Endothelial cell of umbilical vein (primary cell): ENCODE data around the gene CACHD1. TPM values are rescaled to one million over a fixed set of nuclear protein-coding genes. Genes with fewer than 3 reads are reported as not detected.

Experiments used
- BruUV-seq: library from RNA; stranded (reverse); fragments of 400-500 nt; replicated peaks from 2 replicates; lab custom pipeline; 2021; lab: Mats Ljungman, UMichigan
- CTCF ChIA-PET: fragments of 300-600, 350-600 bp; sonication (Branson Sonifier 250); formaldehyde crosslinking; loops from one replicate; lab custom pipeline; 2021; ENCODE audit warnings: antibody characterized with exemption, inconsistent platforms; lab: Charles Lee
- POLR2A ChIA-PET: fragments of 300-600, 350-600 bp; sonication (Branson Sonifier 250); formaldehyde crosslinking; loops from one replicate; lab custom pipeline; 2021; ENCODE audit warnings: antibody characterized with exemption, inconsistent platforms; lab: Charles Lee
- DNase-seq: peaks from one replicate; pipeline ENCODE4 v3.0.0-alpha.2; 2011; ENCODE audit warnings: low read depth, low spot score
- FAIRE-seq: peaks from 2 replicates; lab custom pipeline; 2011; peaks lifted over from hg19 to GRCh38; lab: Jason Lieb, UNC
- H2AFZ ChIP-seq: 2 replicates; pipeline ENCODE4 v1.6.0; 2012; ENCODE audit warnings: low read depth, low read length, control low read depth, inconsistent platforms
- H3K27ac ChIP-seq: 2 replicates; pipeline ENCODE4 v1.5.1; 2011; ENCODE audit warnings: low read depth, mild to moderate bottlenecking, control low read depth, low read length, moderate library complexity; ENCODE audit not compliant: insufficient read depth
- H3K27me3 ChIP-seq, 2 experiments: 2 replicates each; pipeline versions ENCODE4 v1.6.0 to v1.6.1; 2011; ENCODE audit warnings: low read length in 2 of 2, mixed read lengths in 1 of 2; ENCODE audit not compliant: control insufficient read depth in 2 of 2, insufficient read depth in 2 of 2
- H3K36me3 ChIP-seq, 2 experiments: 2 replicates in 1 of 2; 3 replicates in 1 of 2; pipeline ENCODE4 v1.5.1; 2011; ENCODE audit warnings: low read length in 2 of 2, mild to moderate bottlenecking in 1 of 2, moderate library complexity in 1 of 2; ENCODE audit not compliant: control insufficient read depth in 2 of 2, insufficient read depth in 2 of 2; ENCODE audit errors: extremely low read depth in 1 of 2
- H3K4me1 ChIP-seq: 3 replicates; pipeline ENCODE4 v1.5.1; 2011; ENCODE audit warnings: mild to moderate bottlenecking, low read length; ENCODE audit not compliant: control insufficient read depth, insufficient read depth; ENCODE audit errors: extremely low read depth
- H3K4me2 ChIP-seq: 2 replicates; pipeline ENCODE4 v1.6.1; 2011; ENCODE audit warnings: low read length, control low read depth, mixed read lengths; ENCODE audit not compliant: insufficient read depth
- H3K4me3 ChIP-seq, 3 experiments: fragments of 200-600 bp in 1 of 3; sonication (generic), shearing (Covaris generic) in 1 of 3; replicated peaks in 1 of 3; 2 replicates each; pipeline ENCODE4 v1.5.1; 2011 to 2016; ENCODE audit warnings: control low read depth in 3 of 3, low read length in 3 of 3, mild to moderate bottlenecking in 2 of 3, inconsistent platforms in 1 of 3, low read depth in 1 of 3, moderate library complexity in 1 of 3; ENCODE audit not compliant: insufficient read depth in 1 of 3
- H3K79me2 ChIP-seq: 2 replicates; pipeline ENCODE4 v1.6.0; 2012; ENCODE audit warnings: low read length, inconsistent platforms; ENCODE audit not compliant: control insufficient read depth, insufficient read depth
- H3K9ac ChIP-seq: replicated peaks from 2 replicates; pipeline ENCODE3; 2011; ENCODE audit warnings: low read length, control low read depth; ENCODE audit not compliant: insufficient read depth; ENCODE audit errors: extremely low read depth
- H3K9me1 ChIP-seq: replicated peaks from 3 replicates; pipeline ENCODE4 v1.6.0; 2011; ENCODE audit warnings: mild to moderate bottlenecking, low read length; ENCODE audit not compliant: control insufficient read depth, insufficient read depth; ENCODE audit errors: extremely low read depth
- H3K9me3 ChIP-seq: replicated peaks from 2 replicates; pipeline ENCODE4 v1.5.1; 2012; ENCODE audit warnings: low read length, inconsistent platforms; ENCODE audit not compliant: control insufficient read depth, insufficient read depth
- H4K20me1 ChIP-seq: replicated peaks from 2 replicates; pipeline ENCODE3; 2011; ENCODE audit warnings: mild to moderate bottlenecking, low read length; ENCODE audit not compliant: control insufficient read depth, insufficient read depth; ENCODE audit errors: extremely low read depth
- EZH2 ChIP-seq: IDR thresholded peaks from 2 replicates; pipeline ENCODE4 v1.6.1; 2012; ENCODE audit warnings: borderline replicate concordance, low read depth, mild to moderate bottlenecking, moderate library complexity, low read length, inconsistent platforms; ENCODE audit not compliant: severe bottlenecking
- FOS ChIP-seq: IDR thresholded peaks from 2 replicates; pipeline ENCODE4 v1.6.1; 2011; ENCODE audit warnings: mild to moderate bottlenecking, low read length, moderate library complexity, borderline replicate concordance; ENCODE audit not compliant: insufficient read depth
- GATA2 ChIP-seq: IDR thresholded peaks from 2 replicates; pipeline ENCODE4 v1.7.0; 2011; ENCODE audit warnings: low read depth, mild to moderate bottlenecking, moderate library complexity, mixed read lengths, low read length; ENCODE audit not compliant: insufficient read length, insufficient read depth
- JUN ChIP-seq: IDR thresholded peaks from 2 replicates; pipeline ENCODE4 v1.6.1; 2011; ENCODE audit warnings: borderline replicate concordance, low read depth; ENCODE audit not compliant: insufficient read length, insufficient read depth
- MYC ChIP-seq: IDR thresholded peaks from one replicate; pipeline ENCODE4 v1.6.1; 2011; ENCODE audit warnings: mild to moderate bottlenecking, low read depth, low read length
- POLR2A ChIP-seq: IDR thresholded peaks from 2 replicates; pipeline ENCODE4 v1.6.1; 2012; ENCODE audit warnings: low read depth, mild to moderate bottlenecking, control low read depth, low read length
- POLR2AphosphoS5 ChIP-seq: IDR thresholded peaks from 2 replicates; pipeline ENCODE4 v1.6.1; 2012; ENCODE audit warnings: low read depth, mild to moderate bottlenecking, control low read depth, low read length, moderate library complexity; ENCODE audit not compliant: insufficient read depth
- dilution Hi-C: fragments of 300-500 bp; cut with MboI; formaldehyde crosslinking; loops from one replicate; pipeline ENCODE4 v1.15.0; 2019; ENCODE audit warnings: low sequenced_read_pairs; ENCODE audit not compliant: extremely low pct_ligation_motif_present
- intact Hi-C: fragments of 100-400 bp; cut with micrococcal nuclease; formaldehyde crosslinking; loops from one replicate; pipeline ENCODE4 v1.10.0; 2022
- polyA plus RNA-seq, 4 experiments: library from polyadenylated mRNA; depleted of rRNA in 3 of 4; stranded (reverse) in 3 of 4; unstranded in 1 of 4; fragments of >200 nt; gene quantifications; 2 replicates each; pipeline versions ENCODE4 v1.2.1 to v1.2.3, GENCODE V29; 2011 to 2012; ENCODE audit warnings: missing spikeins in 1 of 4
- total RNA-seq: library from RNA; stranded (reverse); gene quantifications from 2 replicates; pipeline ENCODE4 v1.2.3, GENCODE V29; 2021
- TF ChIP-seq, protein P1 (sequence below): IDR thresholded peaks from 2 replicates; pipeline ENCODE4 v1.6.1; 2011; ENCODE audit not compliant: insufficient read depth, insufficient read length
- TF ChIP-seq, protein P2 (sequence below), 2 donors: IDR thresholded peaks; 1 replicate in 1 of 2; 2 replicates in 1 of 2; pipeline ENCODE4 v1.5.1; 2011; ENCODE audit warnings: low read length in 2 of 2, mild to moderate bottlenecking in 2 of 2, moderate library complexity in 2 of 2, control low read depth in 1 of 2, inconsistent platforms in 1 of 2, low read depth in 1 of 2; ENCODE audit not compliant: insufficient read depth in 1 of 2; ENCODE audit errors: extremely low read depth in 1 of 2

The CACHD1 gene
- total and polyA plus RNA-seq, 2 donors (not counting 3 experiments of a cell fraction or from before 2014, with no cell fraction given), result 3.6 to 9.3 TPM

DNA sequence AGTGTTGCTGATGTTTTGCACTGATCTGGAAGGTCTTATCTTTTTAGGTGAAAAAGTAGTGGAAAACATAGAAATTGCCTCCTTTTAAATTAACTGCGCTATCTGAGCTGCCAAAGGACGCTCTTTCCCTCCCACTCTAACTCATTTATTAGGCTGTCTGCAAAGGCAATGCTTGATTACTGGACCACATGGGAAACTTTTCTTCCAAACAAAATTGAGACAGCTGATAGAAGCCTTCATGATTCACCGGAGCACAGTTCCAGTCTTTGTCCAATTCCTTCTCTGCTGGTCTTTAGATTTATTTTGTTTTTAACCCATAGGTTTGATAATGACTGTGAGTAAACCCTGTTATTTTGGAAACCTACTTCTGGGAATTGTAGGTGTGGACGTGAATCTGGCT, 181.9 kb downstream of the CACHD1 start:
- H3K27me3 ChIP-seq, result no peaks in the 10 kb centered on the region
- CTCF ChIA-PET, result no interaction called here
- no peaks in the 10 kb centered on the region for H3K9me1 ChIP-seq
- no peaks in the 10 kb centered on the region for H3K79me2 ChIP-seq
- intact Hi-C loops (no loop called here), dilution Hi-C loops (no loop called here)
- no peak overlapping the region for H3K4me2 ChIP-seq
- H4K20me1 ChIP-seq, result no peaks in the 10 kb centered on the region
- H3K9ac ChIP-seq, result no peak overlapping the region
- no peak overlapping the region for H3K4me3 ChIP-seq
- H3K4me1 ChIP-seq, result no peaks in the 10 kb centered on the region
- DNase-seq, result no peak
- H3K36me3 ChIP-seq, result no peaks in the 10 kb centered on the region
- H3K27ac ChIP-seq, result no peak overlapping the region
- BruUV-seq, result no TSS peak
- H3K9me3 ChIP-seq, result no peaks in the 10 kb centered on the region
- FAIRE-seq, result no peak
- TF ChIP-seq POLR2A (no peak), POLR2AphosphoS5 (no peak), EZH2 (no peak)
- no peak overlapping the region for H2AFZ ChIP-seq
- POLR2A ChIA-PET, result no interaction called here

DNA sequence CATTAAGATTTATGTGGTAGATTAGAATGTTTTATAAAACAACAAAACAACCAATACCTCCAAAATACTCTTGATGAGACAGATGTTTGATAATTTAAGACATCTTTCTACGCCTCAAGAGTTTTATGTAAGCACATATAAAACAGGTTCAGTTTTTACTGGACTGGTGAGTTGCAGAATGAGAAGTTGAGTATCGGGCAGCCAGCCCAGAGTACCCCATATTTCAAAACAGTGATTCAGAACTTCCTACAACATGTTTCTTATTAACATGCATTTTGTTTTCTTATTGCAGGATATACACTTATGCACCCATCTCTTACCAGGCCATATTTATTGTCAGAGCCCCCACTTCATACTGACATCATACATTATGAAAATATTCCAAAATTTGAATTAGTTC, 183.5 kb downstream of the CACHD1 start:
- no peaks in the 10 kb centered on the region for H3K4me1 ChIP-seq
- H4K20me1 ChIP-seq, result no peaks in the 10 kb centered on the region
- TF ChIP-seq FOS (no peak), POLR2A (no peak), GATA2 (no peak), POLR2AphosphoS5 (no peak), EZH2 (no peak), MYC (no peak), JUN (no peak)
- TF ChIP-seq, protein P1, sequence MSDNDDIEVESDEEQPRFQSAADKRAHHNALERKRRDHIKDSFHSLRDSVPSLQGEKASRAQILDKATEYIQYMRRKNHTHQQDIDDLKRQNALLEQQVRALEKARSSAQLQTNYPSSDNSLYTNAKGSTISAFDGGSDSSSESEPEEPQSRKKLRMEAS, result no peak
- TF ChIP-seq, protein P2, sequence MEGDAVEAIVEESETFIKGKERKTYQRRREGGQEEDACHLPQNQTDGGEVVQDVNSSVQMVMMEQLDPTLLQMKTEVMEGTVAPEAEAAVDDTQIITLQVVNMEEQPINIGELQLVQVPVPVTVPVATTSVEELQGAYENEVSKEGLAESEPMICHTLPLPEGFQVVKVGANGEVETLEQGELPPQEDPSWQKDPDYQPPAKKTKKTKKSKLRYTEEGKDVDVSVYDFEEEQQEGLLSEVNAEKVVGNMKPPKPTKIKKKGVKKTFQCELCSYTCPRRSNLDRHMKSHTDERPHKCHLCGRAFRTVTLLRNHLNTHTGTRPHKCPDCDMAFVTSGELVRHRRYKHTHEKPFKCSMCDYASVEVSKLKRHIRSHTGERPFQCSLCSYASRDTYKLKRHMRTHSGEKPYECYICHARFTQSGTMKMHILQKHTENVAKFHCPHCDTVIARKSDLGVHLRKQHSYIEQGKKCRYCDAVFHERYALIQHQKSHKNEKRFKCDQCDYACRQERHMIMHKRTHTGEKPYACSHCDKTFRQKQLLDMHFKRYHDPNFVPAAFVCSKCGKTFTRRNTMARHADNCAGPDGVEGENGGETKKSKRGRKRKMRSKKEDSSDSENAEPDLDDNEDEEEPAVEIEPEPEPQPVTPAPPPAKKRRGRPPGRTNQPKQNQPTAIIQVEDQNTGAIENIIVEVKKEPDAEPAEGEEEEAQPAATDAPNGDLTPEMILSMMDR (IDR thresholded peaks at IDR 0.05; ENCODE audit: extremely low read depth in 1 of 2, insufficient read depth in 1 of 2, low read depth in 1 of 2, low read length in 2 of 2), result no peak
- no peaks in the 10 kb centered on the region for H3K9me3 ChIP-seq
- no peak overlapping the region for H3K4me3 ChIP-seq
- no peaks in the 10 kb centered on the region for H3K79me2 ChIP-seq
- no peaks in the 10 kb centered on the region for H3K27me3 ChIP-seq
- no peak overlapping the region for H3K4me2 ChIP-seq
- DNase-seq (no peak), FAIRE-seq (no peak)
- H3K9me1 ChIP-seq, result no peaks in the 10 kb centered on the region
- dilution Hi-C loops, result no loop called here
- BruUV-seq, result no TSS peak
- no peak overlapping the region for H3K9ac ChIP-seq
- ChIA-PET POLR2A (no interaction called here), CTCF (no interaction called here)
- no peak overlapping the region for H2AFZ ChIP-seq
- intact Hi-C loops, result no loop called here
- no peak overlapping the region for H3K27ac ChIP-seq
- H3K36me3 ChIP-seq, result no peaks in the 10 kb centered on the region
